IMR-90 (cell line): ENCODE results near the gene UBE3B. TPM values are rescaled to one million over a fixed set of nuclear protein-coding genes. Genes with fewer than 3 reads are reported as not detected.

ENCODE experiments used
- ATAC-seq: fragments of 200-7000 bp; cut with Tn5 transposase; 2 replicates; pipeline ENCODE4 v1.9.1; 2020; ENCODE audit warnings: low read depth, mild to moderate bottlenecking, moderate library complexity
- BruUV-seq: library from RNA; stranded (reverse); fragments of 400-500 nt; replicated peaks from 2 replicates; lab custom pipeline; 2021; lab: Mats Ljungman, UMichigan
- CTCF ChIA-PET: fragments of 300-600 bp; formaldehyde crosslinking; extraction: SDS; loops from one replicate; lab custom pipeline; 2021; ENCODE audit warnings: antibody characterized with exemption; lab: Yijun Ruan, JAX
- POLR2A ChIA-PET: fragments of 300-600 bp; sonication (Branson Sonifier 250); formaldehyde crosslinking; loops from one replicate; lab custom pipeline; 2022; ENCODE audit warnings: antibody characterized with exemption; ENCODE audit not compliant: unreplicated experiment; lab: Charles Lee
- DNase-seq: peaks from one replicate; pipeline ENCODE4 v3.0.0; 2013
- H2AFZ ChIP-seq: replicated peaks from 2 replicates; pipeline ENCODE3; 2013; ENCODE audit warnings: low read length, mild to moderate bottlenecking; ENCODE audit not compliant: poor library complexity
- H2AK5ac ChIP-seq: 2 replicates; pipeline ENCODE4 v1.6.1; 2013; ENCODE audit warnings: low read depth, low read length, inconsistent platforms
- H2AK9ac ChIP-seq: replicated peaks from 2 replicates; pipeline ENCODE3; 2013; ENCODE audit warnings: mild to moderate bottlenecking, low read depth, low read length, moderate library complexity; ENCODE audit not compliant: poor library complexity
- H2BK120ac ChIP-seq: 2 replicates; pipeline ENCODE4 v1.6.1; 2013; ENCODE audit warnings: low read depth, low read length, inconsistent platforms
- H2BK15ac ChIP-seq: 3 replicates; pipeline ENCODE4 v1.6.1; 2013; ENCODE audit warnings: low read depth, low read length, inconsistent platforms
- H2BK20ac ChIP-seq: 2 replicates; pipeline ENCODE4 v1.6.1; 2013; ENCODE audit warnings: low read depth, mild to moderate bottlenecking, inconsistent platforms, low read length, moderate library complexity
- H2BK5ac ChIP-seq: 2 replicates; pipeline ENCODE4 v1.6.1; 2013; ENCODE audit warnings: mild to moderate bottlenecking, low read depth, low read length, inconsistent platforms; ENCODE audit not compliant: poor library complexity, severe bottlenecking
- H3K14ac ChIP-seq: replicated peaks from 2 replicates; pipeline ENCODE4 v1.6.1; 2013; ENCODE audit warnings: low read depth, low read length, inconsistent platforms
- H3K18ac ChIP-seq: 2 replicates; pipeline ENCODE4 v1.6.1; 2013; ENCODE audit warnings: low read depth, low read length, control low read depth
- H3K23ac ChIP-seq: 2 replicates; pipeline ENCODE4 v1.6.1; 2013; ENCODE audit warnings: low read depth, low read length, inconsistent platforms
- H3K27ac ChIP-seq: 2 replicates; pipeline ENCODE4 v1.5.1; 2013; ENCODE audit warnings: mild to moderate bottlenecking, control low read depth, low read length; ENCODE audit not compliant: insufficient read depth
- H3K27me3 ChIP-seq: 2 replicates; pipeline ENCODE4 v1.6.1; 2013; ENCODE audit warnings: low read length; ENCODE audit not compliant: control insufficient read depth, insufficient read depth
- H3K36me3 ChIP-seq: 2 replicates; pipeline ENCODE4 v1.6.1; 2013; ENCODE audit warnings: low read length, mixed read lengths; ENCODE audit not compliant: control insufficient read depth, insufficient read depth
- H3K4ac ChIP-seq: 2 replicates; pipeline ENCODE4 v1.6.1; 2013; ENCODE audit warnings: low read depth, low read length, inconsistent platforms
- H3K4me1 ChIP-seq: 2 replicates; pipeline ENCODE4 v1.6.1; 2013; ENCODE audit warnings: low read length, mixed read lengths; ENCODE audit not compliant: control insufficient read depth, insufficient read depth
- H3K4me2 ChIP-seq: 2 replicates; pipeline ENCODE4 v1.6.1; 2013; ENCODE audit warnings: low read depth, mild to moderate bottlenecking, control low read depth, low read length, moderate library complexity
- H3K4me3 ChIP-seq: 2 replicates; pipeline ENCODE4 v1.5.1; 2013; ENCODE audit warnings: low read depth, mild to moderate bottlenecking, control low read depth, low read length, moderate library complexity; ENCODE audit not compliant: insufficient read depth
- H3K56ac ChIP-seq: 2 replicates; pipeline ENCODE4 v1.6.1; 2013; ENCODE audit warnings: low read length, inconsistent platforms; ENCODE audit not compliant: insufficient read depth; ENCODE audit errors: extremely low read depth
- H3K79me1 ChIP-seq, 2 experiments: 2 replicates each; pipeline ENCODE4 v1.6.1; 2013; ENCODE audit warnings: low read length in 2 of 2, inconsistent platforms in 1 of 2, low read depth in 1 of 2
- H3K9ac ChIP-seq: 2 replicates; pipeline ENCODE4 v1.6.1; 2013; ENCODE audit warnings: low read depth, low read length, control low read depth
- H3K9me1 ChIP-seq: 2 replicates; pipeline ENCODE4 v1.6.1; 2013; ENCODE audit warnings: low read length, inconsistent platforms; ENCODE audit not compliant: insufficient read depth
- H3K9me3 ChIP-seq: 2 replicates; pipeline ENCODE4 v1.6.1; 2013; ENCODE audit warnings: low read length; ENCODE audit not compliant: control insufficient read depth, insufficient read depth
- H4K20me1 ChIP-seq: 2 replicates; pipeline ENCODE4 v1.6.1; 2013; ENCODE audit warnings: low read length, inconsistent platforms; ENCODE audit not compliant: insufficient read depth
- H4K5ac ChIP-seq: 2 replicates; pipeline ENCODE4 v1.6.1; 2013; ENCODE audit warnings: mild to moderate bottlenecking, low read depth, low read length, control low read depth
- H4K8ac ChIP-seq, 2 experiments: 2 replicates each; pipeline ENCODE4 v1.6.1; 2013; ENCODE audit warnings: low read depth in 2 of 2, low read length in 2 of 2, control low read depth in 1 of 2, inconsistent platforms in 1 of 2
- H4K91ac ChIP-seq: 2 replicates; pipeline ENCODE4 v1.6.1; 2013; ENCODE audit warnings: low read depth, low read length, inconsistent platforms; ENCODE audit not compliant: insufficient read depth
- CEBPB ChIP-seq: IDR thresholded peaks from 2 replicates; pipeline ENCODE4 v1.6.1; 2012; ENCODE audit warnings: low read depth, low read length, improper control_type of control experiment
- CHD1 ChIP-seq: IDR thresholded peaks from 2 replicates; pipeline ENCODE4 v1.6.1; 2012; ENCODE audit warnings: low read depth, low read length, improper control_type of control experiment
- FOS ChIP-seq: fragments of 150-350 bp; IDR thresholded peaks from 2 replicates; pipeline ENCODE4 v1.6.1; 2016; ENCODE audit warnings: low read depth, low read length
- MAFK ChIP-seq: IDR thresholded peaks from 2 replicates; pipeline ENCODE4 v1.6.1; 2012; ENCODE audit warnings: low read depth, low read length, improper control_type of control experiment
- MAZ ChIP-seq: IDR thresholded peaks from 2 replicates; pipeline ENCODE4 v1.6.1; 2012; ENCODE audit warnings: low read depth, mild to moderate bottlenecking, low read length, improper control_type of control experiment, moderate library complexity, borderline replicate concordance
- MXI1 ChIP-seq: IDR thresholded peaks from 2 replicates; pipeline ENCODE4 v1.6.1; 2012; ENCODE audit warnings: low read depth, mild to moderate bottlenecking, low read length, moderate library complexity, borderline replicate concordance
- NFE2L2 ChIP-seq: fragments of 150-350 bp; IDR thresholded peaks from 2 replicates; pipeline ENCODE4 v1.6.1; 2016; ENCODE audit warnings: low read depth, mild to moderate bottlenecking, low read length
- POLR2A ChIP-seq: IDR thresholded peaks from 2 replicates; pipeline ENCODE4 v1.6.1; 2012; ENCODE audit warnings: mild to moderate bottlenecking, low read depth, low read length
- RAD21 ChIP-seq: IDR thresholded peaks from 2 replicates; pipeline ENCODE4 v1.6.1; 2012; ENCODE audit warnings: low read length, improper control_type of control experiment
- RCOR1 ChIP-seq: IDR thresholded peaks from 2 replicates; pipeline ENCODE4 v1.6.1; 2012; ENCODE audit warnings: mild to moderate bottlenecking, low read length, improper control_type of control experiment; ENCODE audit not compliant: insufficient replicate concordance
- RFX5 ChIP-seq: IDR thresholded peaks from 2 replicates; pipeline ENCODE4 v1.8.0; 2012; ENCODE audit warnings: low read depth, mild to moderate bottlenecking, low read length, moderate library complexity
- SMC3 ChIP-seq: fragments of 150-350 bp; IDR thresholded peaks from 2 replicates; pipeline ENCODE4 v1.6.1; 2016; ENCODE audit warnings: low read depth, mild to moderate bottlenecking, antibody characterized with exemption, low read length, moderate library complexity
- USF2 ChIP-seq: fragments of 150-350 bp; IDR thresholded peaks from 2 replicates; pipeline ENCODE4 v1.6.1; 2017; ENCODE audit warnings: mild to moderate bottlenecking, antibody characterized with exemption, low read length, low read depth
- WGBS, 2 experiments: methylation state at CpG; one replicate each; pipeline versions ENCODE4 v1.1.5 to v1.1.7; 2013; ENCODE audit warnings: missing lambda C conversion rate in 2 of 2; ENCODE audit not compliant: insufficient read length in 1 of 2; ENCODE audit errors: extremely low coverage in 2 of 2; 5-methylcytosine and 5-hydroxymethylcytosine counted together
- dilution Hi-C: fragments of 300-500 bp; cut with HindIII; formaldehyde crosslinking; loops from one replicate; pipeline ENCODE4 v1.14.3; 2018; ENCODE audit warnings: low sequenced_read_pairs; ENCODE audit not compliant: unreplicated experiment
- in situ Hi-C: fragments of 300-500 bp; cut with MboI; formaldehyde crosslinking; loops from 3 replicates; pipeline ENCODE4 v1.14.3; 2019; ENCODE audit warnings: low sequenced_read_pairs, inconsistent platforms, mixed read lengths
- intact Hi-C: fragments of 100-400 bp; cut with micrococcal nuclease; formaldehyde crosslinking; loops from 2 replicates; pipeline ENCODE4 v1.10.0; 2022
- polyA plus RNA-seq, 3 experiments: library from polyadenylated mRNA; depleted of rRNA; stranded (reverse); fragments of >200 nt; gene quantifications; 2 replicates each; pipeline ENCODE4 v1.2.3, GENCODE V29; 2012; ENCODE audit warnings: low replicate concordance in 1 of 3
- total RNA-seq: library from RNA; depleted of rRNA; stranded (reverse); fragments of >200 nt; gene quantifications from 2 replicates; pipeline ENCODE4 v1.2.3, GENCODE V29; 2012
- TF ChIP-seq, protein P1 (sequence below): fragments of 150-350 bp; IDR thresholded peaks from 2 replicates; pipeline ENCODE4 v1.6.1; 2016; ENCODE audit warnings: low read depth, mild to moderate bottlenecking, low read length, moderate library complexity, borderline replicate concordance

UBE3B gene
- total and polyA plus RNA-seq, 2 of the 4 experiments (the other 2 are of a cell fraction) = 18.8 to 24.9 TPM

DNA sequence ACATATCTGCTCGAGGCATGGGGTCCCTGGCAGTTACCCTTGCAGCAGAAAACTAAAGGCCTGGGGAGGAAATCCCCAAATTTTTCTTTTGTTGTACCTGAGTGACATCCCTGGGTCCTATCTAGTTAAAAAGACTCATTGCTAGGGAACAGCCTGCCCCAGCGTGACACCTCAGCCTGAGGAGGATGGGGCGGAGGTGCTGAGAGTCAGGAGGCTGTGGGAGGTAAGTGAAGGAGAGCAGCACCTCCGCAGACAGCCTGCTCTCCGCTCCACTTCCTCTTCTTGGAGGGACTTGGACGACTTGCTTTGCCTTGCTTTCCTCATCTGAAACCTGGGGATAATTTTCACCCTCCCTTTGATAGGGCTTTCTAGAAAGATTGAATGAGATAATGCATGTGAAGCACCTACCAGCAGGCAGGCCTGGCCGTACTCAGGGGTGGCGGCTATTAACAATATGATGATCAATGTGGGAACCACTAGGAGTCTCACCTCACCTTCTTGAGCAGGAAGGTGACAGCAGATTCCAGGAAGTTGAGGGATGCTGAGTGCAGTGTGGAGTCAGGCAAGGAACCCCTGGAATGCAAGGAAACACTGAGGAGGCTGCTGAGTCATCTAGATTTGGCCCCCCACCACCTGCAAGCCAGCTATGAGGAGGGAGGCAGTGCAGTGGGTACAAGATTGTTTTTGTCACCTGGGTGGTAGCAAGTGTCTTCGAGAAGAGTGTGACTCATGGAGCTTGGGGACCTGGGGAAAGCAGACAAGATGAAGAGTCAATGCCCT is 23.2 kb downstream of the UBE3B start:
- H4K8ac ChIP-seq = no peak overlapping the region
- no peak overlapping the region for H2BK120ac ChIP-seq
- no peak overlapping the region for H3K4ac ChIP-seq
- H4K5ac ChIP-seq = no peak overlapping the region
- no peak overlapping the region for H3K9ac ChIP-seq
- no peak for ATAC-seq
- 83% methylated on average over 1 of the region's 9 CpGs; no CpG with 5 or more reads in 1 of the 2 experiments for WGBS, 2 experiments
- H3K23ac ChIP-seq = no peak overlapping the region
- H3K36me3 ChIP-seq = peaks cover 52% of the 10 kb centered on the region
- no peak overlapping the region for H3K14ac ChIP-seq
- intact Hi-C loops (no loop called here), in situ Hi-C loops (no loop called here), dilution Hi-C loops (no loop called here)
- no TSS peak for BruUV-seq
- no peaks in the 10 kb centered on the region for H4K20me1 ChIP-seq
- H2BK5ac ChIP-seq = no peak overlapping the region
- H2BK20ac ChIP-seq = no peak overlapping the region
- no peak overlapping the region for H3K4me2 ChIP-seq
- no peak overlapping the region for H3K27ac ChIP-seq
- H2BK15ac ChIP-seq = no peak overlapping the region
- DNase-seq = no peak
- no peaks in the 10 kb centered on the region for H3K4me1 ChIP-seq
- no peaks in the 10 kb centered on the region for H3K27me3 ChIP-seq
- no peaks in the 10 kb centered on the region for H3K9me1 ChIP-seq
- TF ChIP-seq MAFK = no peak
- no peak for TF ChIP-seq RFX5
- no peak for TF ChIP-seq FOS
- no peak for TF ChIP-seq POLR2A
- no peak for TF ChIP-seq RCOR1
- TF ChIP-seq CHD1 = no peak
- no peak for TF ChIP-seq CEBPB
- TF ChIP-seq MXI1 = no peak
- TF ChIP-seq MAZ = no peak
- no peak for TF ChIP-seq SMC3
- TF ChIP-seq USF2 = no peak
- no peak for TF ChIP-seq RAD21
- TF ChIP-seq, protein P1, sequence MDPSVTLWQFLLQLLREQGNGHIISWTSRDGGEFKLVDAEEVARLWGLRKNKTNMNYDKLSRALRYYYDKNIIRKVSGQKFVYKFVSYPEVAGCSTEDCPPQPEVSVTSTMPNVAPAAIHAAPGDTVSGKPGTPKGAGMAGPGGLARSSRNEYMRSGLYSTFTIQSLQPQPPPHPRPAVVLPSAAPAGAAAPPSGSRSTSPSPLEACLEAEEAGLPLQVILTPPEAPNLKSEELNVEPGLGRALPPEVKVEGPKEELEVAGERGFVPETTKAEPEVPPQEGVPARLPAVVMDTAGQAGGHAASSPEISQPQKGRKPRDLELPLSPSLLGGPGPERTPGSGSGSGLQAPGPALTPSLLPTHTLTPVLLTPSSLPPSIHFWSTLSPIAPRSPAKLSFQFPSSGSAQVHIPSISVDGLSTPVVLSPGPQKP = no peak
- no peak for TF ChIP-seq NFE2L2
- no peaks in the 10 kb centered on the region for H3K9me3 ChIP-seq
- H2AFZ ChIP-seq = no peak overlapping the region
- H4K91ac ChIP-seq = no peak overlapping the region
- no peak overlapping the region for H2AK9ac ChIP-seq
- H2AK5ac ChIP-seq = no peak overlapping the region
- no peak overlapping the region for H3K18ac ChIP-seq
- ChIA-PET POLR2A (no interaction called here), CTCF (no interaction called here)
- no peak overlapping the region for H3K56ac ChIP-seq
- H3K79me1 ChIP-seq = peaks cover 0 to 5% of the 10 kb centered on the region in 2 experiments; a peak in 1 of 4 replicates
- H3K4me3 ChIP-seq = no peak overlapping the region
